A549 (cell line): ENCODE measurements around the gene MRPL14. TPM values are rescaled to one million over a fixed set of nuclear protein-coding genes. Genes with fewer than 3 reads are reported as not detected.

Source experiments
- ATAC-seq, 2 experiments: fragments of 200-7000 bp in 1 of 2; fragments of >200 bp in 1 of 2; cut with Nextera tagmentation in 1 of 2; cut with Tn5 transposase in 1 of 2; 3 replicates each; pipeline versions ENCODE4 v1.8.0 to v1.9.1; 2018 to 2020; ENCODE audit warnings: mild to moderate bottlenecking in 1 of 2, moderate library complexity in 1 of 2
- CTCF ChIA-PET: fragments of 300-600 bp; sonication (Branson Sonifier 250); formaldehyde crosslinking; extraction: SDS; loops from one replicate; lab custom pipeline; 2021; ENCODE audit warnings: antibody characterized with exemption, inconsistent platforms; lab: Yijun Ruan, JAX
- POLR2A ChIA-PET: fragments of 350-600 bp; formaldehyde crosslinking; extraction: SDS; loops from one replicate; lab custom pipeline; 2021; ENCODE audit warnings: antibody characterized with exemption, inconsistent platforms; lab: Yijun Ruan, JAX
- DNase-seq, 2 experiments: peaks; one replicate each; pipeline versions ENCODE4 v3.0.0 to v3.0.0-alpha.2; 2011 to 2016; ENCODE audit warnings: low read depth in 1 of 2, low spot score in 1 of 2
- FAIRE-seq: peaks from 2 replicates; lab custom pipeline; 2011; peaks lifted over from hg19 to GRCh38; lab: Jason Lieb, UNC
- H3K27ac ChIP-seq, 2 experiments: fragments of >200 bp; sonication (Bioruptor Twin); formaldehyde crosslinking; 3 replicates each; pipeline ENCODE4 v1.5.1; 2016 to 2017
- H3K4me1 ChIP-seq: fragments of >200 bp; sonication (Bioruptor Twin); formaldehyde crosslinking; 3 replicates; pipeline ENCODE4 v1.6.1; 2016
- H3K4me2 ChIP-seq: fragments of >200 bp; sonication (Bioruptor Twin); formaldehyde crosslinking; 3 replicates; pipeline ENCODE4 v1.6.1; 2016
- H3K4me3 ChIP-seq: fragments of >200 bp; sonication (Bioruptor Twin); formaldehyde crosslinking; 3 replicates; pipeline ENCODE4 v1.5.1; 2016
- H3K9me3 ChIP-seq: fragments of >200 bp; sonication (Bioruptor Twin); formaldehyde crosslinking; 3 replicates; pipeline ENCODE4 v1.6.1; 2016
- CBX2 ChIP-seq: fragments of 200-600 bp; sonication (generic); IDR thresholded peaks from 2 replicates; pipeline ENCODE4 v1.6.1; 2016; ENCODE audit warnings: low read depth, mild to moderate bottlenecking, borderline replicate concordance
- CHD2 ChIP-seq: fragments of 150-350 bp; IDR thresholded peaks from 2 replicates; pipeline ENCODE4 v1.6.1; 2014; ENCODE audit warnings: low read length; ENCODE audit not compliant: partially characterized antibody
- CHD4 ChIP-seq: fragments of 200-600 bp; sonication (generic); IDR thresholded peaks from 2 replicates; pipeline ENCODE4 v1.6.1; 2016; ENCODE audit warnings: antibody characterized with exemption, mild to moderate bottlenecking, borderline replicate concordance
- CTCF ChIP-seq: fragments of >200 bp; sonication (Bioruptor Twin); formaldehyde crosslinking; IDR thresholded peaks from 3 replicates; pipeline ENCODE4 v1.5.1; 2016
- EP300 ChIP-seq, 2 experiments: fragments of >200 bp; sonication (Bioruptor Twin); formaldehyde crosslinking; IDR thresholded peaks; 2 replicates in 1 of 2; 3 replicates in 1 of 2; pipeline ENCODE4 v1.6.1; 2016 to 2017
- ESRRA ChIP-seq: fragments of 150-350 bp; IDR thresholded peaks from 2 replicates; pipeline ENCODE4 v1.6.1; 2014; ENCODE audit warnings: mild to moderate bottlenecking, low read length, borderline replicate concordance
- FOSB ChIP-seq: fragments of 250-450 bp; sonication (Bioruptor Pico); IDR thresholded peaks from 2 replicates; pipeline ENCODE4 v1.5.0; 2020; ENCODE audit warnings: mild to moderate bottlenecking, moderate library complexity
- KDM5A ChIP-seq: fragments of 200-600 bp; sonication (generic); IDR thresholded peaks from 2 replicates; pipeline ENCODE4 v1.6.1; 2016; ENCODE audit warnings: antibody characterized with exemption, mild to moderate bottlenecking
- MAFK ChIP-seq: fragments of 450-650 bp; IDR thresholded peaks from 2 replicates; pipeline ENCODE4 v1.6.1; 2014; ENCODE audit not compliant: partially characterized antibody
- MAZ ChIP-seq: fragments of 150-350 bp; IDR thresholded peaks from 2 replicates; pipeline ENCODE4 v1.6.1; 2014; ENCODE audit warnings: antibody characterized with exemption, low read depth, low read length, borderline replicate concordance
- NPAS2 ChIP-seq: fragments of 250-450 bp; sonication (Bioruptor Pico); IDR thresholded peaks from 2 replicates; pipeline ENCODE4 v1.8.0; 2022; ENCODE audit warnings: mild to moderate bottlenecking, moderate library complexity, borderline replicate concordance
- RAD21 ChIP-seq, 2 experiments: fragments of >200 bp in 1 of 2; sonication (Bioruptor Twin) in 1 of 2; formaldehyde crosslinking in 1 of 2; IDR thresholded peaks in 1 of 2; conservative IDR thresholded peaks in 1 of 2; 2 replicates in 1 of 2; 3 replicates in 1 of 2; pipeline ENCODE4 v1.6.1; 2012 to 2018; ENCODE audit warnings: inconsistent platforms in 1 of 2
- RFX5 ChIP-seq: fragments of 450-650 bp; IDR thresholded peaks from 2 replicates; pipeline ENCODE4 v1.7.1; 2014; ENCODE audit warnings: antibody characterized with exemption, mild to moderate bottlenecking, moderate library complexity
- RNF2 ChIP-seq: fragments of 200-600 bp; sonication (generic); IDR thresholded peaks from 2 replicates; pipeline ENCODE4 v1.6.1; 2016; ENCODE audit warnings: low read depth, mild to moderate bottlenecking, antibody characterized with exemption, moderate library complexity, borderline replicate concordance
- SMC3 ChIP-seq: fragments of >200 bp; sonication (Bioruptor Twin); formaldehyde crosslinking; IDR thresholded peaks from 3 replicates; pipeline ENCODE4 v1.6.1; 2018; ENCODE audit warnings: inconsistent platforms
- SREBF2 ChIP-seq: fragments of 450-650 bp; IDR thresholded peaks from 2 replicates; pipeline ENCODE4 v1.6.1; 2014; ENCODE audit warnings: mild to moderate bottlenecking, moderate library complexity
- USF2 ChIP-seq: fragments of 450-650 bp; IDR thresholded peaks from 2 replicates; pipeline ENCODE4 v1.6.1; 2014; ENCODE audit warnings: antibody characterized with exemption
- ZC3H11A ChIP-seq: fragments of 450-650 bp; IDR thresholded peaks from 2 replicates; pipeline ENCODE4 v1.6.1; 2014; ENCODE audit warnings: antibody characterized with exemption, mild to moderate bottlenecking
- WGBS: methylation state at CpG from one replicate; pipeline ENCODE4 v1.1.6; 2017; ENCODE audit errors: missing lambda C conversion rate; 5-methylcytosine and 5-hydroxymethylcytosine counted together
- polyA plus RNA-seq, 4 experiments: library from polyadenylated mRNA; depleted of rRNA in 3 of 4; stranded (reverse); fragments of >200 nt; fragmentation: RNase III in 1 of 4; extraction: RNeasy Plus Mini Kit Qiagen cat#74134 plus additional on column Dnase treatment in 1 of 4; gene quantifications; 2 replicates in 3 of 4; 3 replicates in 1 of 4; pipeline ENCODE4 v1.2.3, GENCODE V29; 2011 to 2017
- TF ChIP-seq, protein P1 (sequence below): IDR thresholded peaks from 2 replicates; pipeline ENCODE4 v1.6.1; 2012
- TF ChIP-seq, protein P2 (sequence below): fragments of 200-600 bp; sonication (generic); IDR thresholded peaks from 2 replicates; pipeline ENCODE4 v1.6.1; 2016; ENCODE audit warnings: antibody characterized with exemption, mild to moderate bottlenecking, moderate library complexity
- TF ChIP-seq, protein P3 (sequence below): fragments of 250-450 bp; sonication (Bioruptor Pico); IDR thresholded peaks from 2 replicates; pipeline ENCODE4 v1.5.0; 2020; ENCODE audit warnings: low read depth, mild to moderate bottlenecking, moderate library complexity

MRPL14 gene
- polyA plus RNA-seq, 2 of the 4 experiments (the other 2 are of a cell fraction) = 47.1 to 55.3 TPM

- POLR2A ChIA-PET = interaction anchor here (2.6 kb wide), 1 partner anchor 309 kb away, joined by 18 read pairs; the partner anchor contains the start of gene VEGFA
- H3K4me3 ChIP-seq = no peak overlapping the region
- 19% methylated on average over 8 of the region's 8 CpGs for WGBS
- no peaks in the 10 kb centered on the region for H3K9me3 ChIP-seq
- peak; percentile 65 to 73 for DNase-seq
- peak; percentile 36 to 69; a peak in 5 of 6 replicates for ATAC-seq
- peaks cover 18% of the 10 kb centered on the region for H3K4me1 ChIP-seq
- CTCF ChIA-PET = interaction anchor here (0.5 to 14.0 kb wide), 78 partner anchors 10 to 470 kb away, joined by 3 to 235 read pairs (median 4); partner anchors contain the start of gene VEGFA
- peak overlapping the region; percentile 13 to 57; a peak in 3 of 6 replicates for H3K27ac ChIP-seq
- no peak overlapping the region for H3K4me2 ChIP-seq
- TF ChIP-seq SMC3 (peak; percentile 93), RAD21 (conservative IDR thresholded peaks at IDR 0.05 in 1 of 2, IDR thresholded peaks at IDR 0.05 in 1 of 2) (peak; percentile 93 to 96), CBX2 (no peak), CTCF (peak; percentile 82), USF2 (no peak)
- no peak for FAIRE-seq
Measured at GRCh38 chr6:44078827-44079671, 48.2 kb downstream of the MRPL14 start.

- Histone ChIP-seq H3K4me3 (no peak overlapping the region), H3K4me1 (peaks cover 24% of the 10 kb centered on the region), H3K27ac (peak overlapping the region; percentile 13 to 56; a peak in 3 of 6 replicates), H3K4me2 (no peak overlapping the region), H3K9me3 (no peaks in the 10 kb centered on the region)
- no peak for DNase-seq
- CTCF ChIA-PET = interaction anchor here (0.5 to 14.0 kb wide), 73 partner anchors 11 to 490 kb away, joined by 3 to 235 read pairs (median 4); partner anchors contain the start of gene VEGFA
- POLR2A ChIA-PET = interaction anchor here (2.6 kb wide), 1 partner anchor 308 kb away, joined by 18 read pairs; the partner anchor contains the start of gene VEGFA
- no peak for FAIRE-seq
- WGBS = 95% methylated on average over 6 of the region's 6 CpGs
- ATAC-seq = no peak
- no peak for TF ChIP-seq FOSB (CRISPR knock-in tag)
- TF ChIP-seq ZC3H11A = no peak
- no peak for TF ChIP-seq MAZ
- no peak for TF ChIP-seq SREBF2
- TF ChIP-seq NPAS2 (CRISPR knock-in tag) = no peak
- TF ChIP-seq, protein P1, sequence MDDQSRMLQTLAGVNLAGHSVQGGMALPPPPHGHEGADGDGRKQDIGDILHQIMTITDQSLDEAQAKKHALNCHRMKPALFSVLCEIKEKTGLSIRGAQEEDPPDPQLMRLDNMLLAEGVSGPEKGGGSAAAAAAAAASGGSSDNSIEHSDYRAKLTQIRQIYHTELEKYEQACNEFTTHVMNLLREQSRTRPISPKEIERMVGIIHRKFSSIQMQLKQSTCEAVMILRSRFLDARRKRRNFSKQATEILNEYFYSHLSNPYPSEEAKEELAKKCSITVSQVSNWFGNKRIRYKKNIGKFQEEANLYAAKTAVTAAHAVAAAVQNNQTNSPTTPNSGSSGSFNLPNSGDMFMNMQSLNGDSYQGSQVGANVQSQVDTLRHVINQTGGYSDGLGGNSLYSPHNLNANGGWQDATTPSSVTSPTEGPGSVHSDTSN = no peak
- TF ChIP-seq, protein P2, sequence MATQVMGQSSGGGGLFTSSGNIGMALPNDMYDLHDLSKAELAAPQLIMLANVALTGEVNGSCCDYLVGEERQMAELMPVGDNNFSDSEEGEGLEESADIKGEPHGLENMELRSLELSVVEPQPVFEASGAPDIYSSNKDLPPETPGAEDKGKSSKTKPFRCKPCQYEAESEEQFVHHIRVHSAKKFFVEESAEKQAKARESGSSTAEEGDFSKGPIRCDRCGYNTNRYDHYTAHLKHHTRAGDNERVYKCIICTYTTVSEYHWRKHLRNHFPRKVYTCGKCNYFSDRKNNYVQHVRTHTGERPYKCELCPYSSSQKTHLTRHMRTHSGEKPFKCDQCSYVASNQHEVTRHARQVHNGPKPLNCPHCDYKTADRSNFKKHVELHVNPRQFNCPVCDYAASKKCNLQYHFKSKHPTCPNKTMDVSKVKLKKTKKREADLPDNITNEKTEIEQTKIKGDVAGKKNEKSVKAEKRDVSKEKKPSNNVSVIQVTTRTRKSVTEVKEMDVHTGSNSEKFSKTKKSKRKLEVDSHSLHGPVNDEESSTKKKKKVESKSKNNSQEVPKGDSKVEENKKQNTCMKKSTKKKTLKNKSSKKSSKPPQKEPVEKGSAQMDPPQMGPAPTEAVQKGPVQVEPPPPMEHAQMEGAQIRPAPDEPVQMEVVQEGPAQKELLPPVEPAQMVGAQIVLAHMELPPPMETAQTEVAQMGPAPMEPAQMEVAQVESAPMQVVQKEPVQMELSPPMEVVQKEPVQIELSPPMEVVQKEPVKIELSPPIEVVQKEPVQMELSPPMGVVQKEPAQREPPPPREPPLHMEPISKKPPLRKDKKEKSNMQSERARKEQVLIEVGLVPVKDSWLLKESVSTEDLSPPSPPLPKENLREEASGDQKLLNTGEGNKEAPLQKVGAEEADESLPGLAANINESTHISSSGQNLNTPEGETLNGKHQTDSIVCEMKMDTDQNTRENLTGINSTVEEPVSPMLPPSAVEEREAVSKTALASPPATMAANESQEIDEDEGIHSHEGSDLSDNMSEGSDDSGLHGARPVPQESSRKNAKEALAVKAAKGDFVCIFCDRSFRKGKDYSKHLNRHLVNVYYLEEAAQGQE = no peak
- no peak for TF ChIP-seq EP300 (IDR thresholded peaks at IDR 0.05)
- TF ChIP-seq RFX5 = no peak
- TF ChIP-seq, protein P3, sequence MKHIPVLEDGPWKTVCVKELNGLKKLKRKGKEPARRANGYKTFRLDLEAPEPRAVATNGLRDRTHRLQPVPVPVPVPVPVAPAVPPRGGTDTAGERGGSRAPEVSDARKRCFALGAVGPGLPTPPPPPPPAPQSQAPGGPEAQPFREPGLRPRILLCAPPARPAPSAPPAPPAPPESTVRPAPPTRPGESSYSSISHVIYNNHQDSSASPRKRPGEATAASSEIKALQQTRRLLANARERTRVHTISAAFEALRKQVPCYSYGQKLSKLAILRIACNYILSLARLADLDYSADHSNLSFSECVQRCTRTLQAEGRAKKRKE (CRISPR knock-in tag) = no peak
- TF ChIP-seq SMC3 = no peak
- TF ChIP-seq ESRRA = no peak
- no peak for TF ChIP-seq CHD2
- no peak for TF ChIP-seq CBX2
- TF ChIP-seq MAFK = no peak
- TF ChIP-seq KDM5A = no peak
- TF ChIP-seq CHD4 = no peak
- no peak for TF ChIP-seq RNF2
Measured at GRCh38 chr6:44078219-44078826, 48.9 kb downstream of the MRPL14 start.
